ENCODE data around the gene NDUFA7. TPM values are rescaled to one million over a fixed set of nuclear protein-coding genes. Genes with fewer than 3 reads are reported as not detected.

NDUFA7 gene
- polyA plus RNA-seq, 1 donor from 2014 or later = 37.3 TPM

DNA sequence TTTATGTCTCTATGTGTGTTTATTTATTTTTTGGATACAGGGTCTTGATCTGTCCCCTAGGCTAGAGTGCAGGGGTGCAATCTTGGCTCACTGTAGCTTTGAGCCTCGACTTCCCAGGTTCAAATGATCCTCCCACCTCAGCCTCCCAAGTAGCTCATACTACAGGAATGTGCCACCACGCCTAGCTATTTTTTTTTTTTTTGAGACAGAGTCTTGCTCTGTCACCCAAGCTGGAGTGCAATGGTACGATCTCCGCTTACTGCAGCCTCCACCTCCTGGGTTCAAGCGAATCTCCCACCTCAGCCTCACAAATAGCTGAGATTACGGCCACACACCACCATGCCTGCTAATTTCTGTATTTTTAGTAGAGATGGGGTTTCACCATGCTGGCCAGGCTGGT lies 37.8 kb upstream of the NDUFA7 start:
- no peak overlapping the region for H3K4me2 ChIP-seq (ENCODE audit: low read length)
- no peaks in the 10 kb centered on the region for H4K20me1 ChIP-seq (ENCODE audit: insufficient read depth)
- H3K36me3 ChIP-seq (ENCODE audit: insufficient read depth, low read length) = no peaks in the 10 kb centered on the region
- H2AFZ ChIP-seq (ENCODE audit: low read depth, low read length) = no peak overlapping the region
- no peaks in the 10 kb centered on the region for H3K79me2 ChIP-seq (replicated peaks; ENCODE audit: insufficient read depth, low read length)
- peaks cover 22% of the 10 kb centered on the region for H3K27me3 ChIP-seq (ENCODE audit: insufficient read depth, low read depth, low read length)
- no peak overlapping the region for H3K27ac ChIP-seq (ENCODE audit: low read length)
- H3K9me2 ChIP-seq (ENCODE audit: insufficient read depth, low read length) = no peaks in the 10 kb centered on the region
- no peaks in the 10 kb centered on the region for H3F3A ChIP-seq (ENCODE audit: insufficient read depth, low read length, poor library complexity, severe bottlenecking)
- no peak for TF ChIP-seq RAD21 (conservative IDR thresholded peaks at IDR 0.05)
- TF ChIP-seq, protein P1, sequence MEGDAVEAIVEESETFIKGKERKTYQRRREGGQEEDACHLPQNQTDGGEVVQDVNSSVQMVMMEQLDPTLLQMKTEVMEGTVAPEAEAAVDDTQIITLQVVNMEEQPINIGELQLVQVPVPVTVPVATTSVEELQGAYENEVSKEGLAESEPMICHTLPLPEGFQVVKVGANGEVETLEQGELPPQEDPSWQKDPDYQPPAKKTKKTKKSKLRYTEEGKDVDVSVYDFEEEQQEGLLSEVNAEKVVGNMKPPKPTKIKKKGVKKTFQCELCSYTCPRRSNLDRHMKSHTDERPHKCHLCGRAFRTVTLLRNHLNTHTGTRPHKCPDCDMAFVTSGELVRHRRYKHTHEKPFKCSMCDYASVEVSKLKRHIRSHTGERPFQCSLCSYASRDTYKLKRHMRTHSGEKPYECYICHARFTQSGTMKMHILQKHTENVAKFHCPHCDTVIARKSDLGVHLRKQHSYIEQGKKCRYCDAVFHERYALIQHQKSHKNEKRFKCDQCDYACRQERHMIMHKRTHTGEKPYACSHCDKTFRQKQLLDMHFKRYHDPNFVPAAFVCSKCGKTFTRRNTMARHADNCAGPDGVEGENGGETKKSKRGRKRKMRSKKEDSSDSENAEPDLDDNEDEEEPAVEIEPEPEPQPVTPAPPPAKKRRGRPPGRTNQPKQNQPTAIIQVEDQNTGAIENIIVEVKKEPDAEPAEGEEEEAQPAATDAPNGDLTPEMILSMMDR (IDR thresholded peaks at IDR 0.05; ENCODE audit: poor library complexity, severe bottlenecking) = no peak
- no peak for TF ChIP-seq SMC3 (conservative IDR thresholded peaks at IDR 0.05; ENCODE audit: poor library complexity)
- TF ChIP-seq EP300 (conservative IDR thresholded peaks at IDR 0.05; ENCODE audit: poor library complexity, severe bottlenecking) = no peak
- no peak for TF ChIP-seq POLR2AphosphoS5 (IDR thresholded peaks at IDR 0.05)
- no peak for TF ChIP-seq MXI1 (conservative IDR thresholded peaks at IDR 0.05; ENCODE audit: poor library complexity, severe bottlenecking)
- TF ChIP-seq TAF1 (IDR thresholded peaks at IDR 0.05; ENCODE audit: low read depth) = no peak
- no peak for TF ChIP-seq EZH2 (IDR thresholded peaks at IDR 0.05; ENCODE audit: borderline replicate concordance, insufficient read depth, low read length, poor library complexity, severe bottlenecking)
- TF ChIP-seq, protein P2, sequence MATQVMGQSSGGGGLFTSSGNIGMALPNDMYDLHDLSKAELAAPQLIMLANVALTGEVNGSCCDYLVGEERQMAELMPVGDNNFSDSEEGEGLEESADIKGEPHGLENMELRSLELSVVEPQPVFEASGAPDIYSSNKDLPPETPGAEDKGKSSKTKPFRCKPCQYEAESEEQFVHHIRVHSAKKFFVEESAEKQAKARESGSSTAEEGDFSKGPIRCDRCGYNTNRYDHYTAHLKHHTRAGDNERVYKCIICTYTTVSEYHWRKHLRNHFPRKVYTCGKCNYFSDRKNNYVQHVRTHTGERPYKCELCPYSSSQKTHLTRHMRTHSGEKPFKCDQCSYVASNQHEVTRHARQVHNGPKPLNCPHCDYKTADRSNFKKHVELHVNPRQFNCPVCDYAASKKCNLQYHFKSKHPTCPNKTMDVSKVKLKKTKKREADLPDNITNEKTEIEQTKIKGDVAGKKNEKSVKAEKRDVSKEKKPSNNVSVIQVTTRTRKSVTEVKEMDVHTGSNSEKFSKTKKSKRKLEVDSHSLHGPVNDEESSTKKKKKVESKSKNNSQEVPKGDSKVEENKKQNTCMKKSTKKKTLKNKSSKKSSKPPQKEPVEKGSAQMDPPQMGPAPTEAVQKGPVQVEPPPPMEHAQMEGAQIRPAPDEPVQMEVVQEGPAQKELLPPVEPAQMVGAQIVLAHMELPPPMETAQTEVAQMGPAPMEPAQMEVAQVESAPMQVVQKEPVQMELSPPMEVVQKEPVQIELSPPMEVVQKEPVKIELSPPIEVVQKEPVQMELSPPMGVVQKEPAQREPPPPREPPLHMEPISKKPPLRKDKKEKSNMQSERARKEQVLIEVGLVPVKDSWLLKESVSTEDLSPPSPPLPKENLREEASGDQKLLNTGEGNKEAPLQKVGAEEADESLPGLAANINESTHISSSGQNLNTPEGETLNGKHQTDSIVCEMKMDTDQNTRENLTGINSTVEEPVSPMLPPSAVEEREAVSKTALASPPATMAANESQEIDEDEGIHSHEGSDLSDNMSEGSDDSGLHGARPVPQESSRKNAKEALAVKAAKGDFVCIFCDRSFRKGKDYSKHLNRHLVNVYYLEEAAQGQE (IDR thresholded peaks at IDR 0.05; ENCODE audit: borderline replicate concordance) = no peak
- H3K4me3 ChIP-seq (ENCODE audit: low read length) = no peak overlapping the region
- no peak overlapping the region for H3K9ac ChIP-seq (ENCODE audit: low read length)
- H3K9me3 ChIP-seq (ENCODE audit: low read length) = no peaks in the 10 kb centered on the region

DNA sequence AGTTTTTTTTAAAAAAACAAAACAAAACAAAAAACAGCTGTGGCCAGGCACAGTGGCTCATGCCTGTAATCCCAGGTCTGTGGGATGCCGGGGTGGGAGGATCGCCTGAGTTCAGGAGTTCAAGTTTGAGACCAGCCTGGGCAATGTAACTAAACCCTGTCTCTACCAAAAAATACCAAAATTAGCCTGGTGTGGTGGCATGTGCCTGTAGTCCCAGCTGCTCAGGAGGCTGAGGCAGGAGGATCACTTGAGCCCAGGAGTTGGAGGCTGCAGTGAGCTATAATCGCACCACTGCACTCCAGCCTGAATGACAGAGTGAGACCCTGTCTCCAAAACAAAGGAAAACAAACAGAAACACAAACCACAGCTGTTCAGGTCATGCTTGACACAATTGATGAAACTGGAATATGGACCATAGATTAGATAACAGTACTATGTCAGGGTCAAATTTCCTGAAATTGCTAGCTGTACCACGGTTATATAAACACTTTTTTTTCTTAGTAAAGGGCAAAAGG lies 35.9 kb upstream of the NDUFA7 start:
- no peak overlapping the region for H3K9ac ChIP-seq (ENCODE audit: low read length)
- H3K27ac ChIP-seq (ENCODE audit: low read length) = no peak overlapping the region
- peaks cover 4% of the 10 kb centered on the region for H3K27me3 ChIP-seq (ENCODE audit: insufficient read depth, low read depth, low read length)
- H3K9me3 ChIP-seq (ENCODE audit: low read length) = no peaks in the 10 kb centered on the region
- no peak overlapping the region for H2AFZ ChIP-seq (ENCODE audit: low read depth, low read length)
- TF ChIP-seq, protein P2 (IDR thresholded peaks at IDR 0.05; ENCODE audit: borderline replicate concordance) = no peak
- no peak for TF ChIP-seq POLR2AphosphoS5 (IDR thresholded peaks at IDR 0.05)
- TF ChIP-seq, protein P1 (IDR thresholded peaks at IDR 0.05; ENCODE audit: poor library complexity, severe bottlenecking) = no peak
- no peak for TF ChIP-seq RAD21 (conservative IDR thresholded peaks at IDR 0.05)
- no peak for TF ChIP-seq MXI1 (conservative IDR thresholded peaks at IDR 0.05; ENCODE audit: poor library complexity, severe bottlenecking)
- no peak for TF ChIP-seq EZH2 (IDR thresholded peaks at IDR 0.05; ENCODE audit: borderline replicate concordance, insufficient read depth, low read length, poor library complexity, severe bottlenecking)
- TF ChIP-seq EP300 (conservative IDR thresholded peaks at IDR 0.05; ENCODE audit: poor library complexity, severe bottlenecking) = no peak
- TF ChIP-seq SMC3 (conservative IDR thresholded peaks at IDR 0.05; ENCODE audit: poor library complexity) = no peak
- TF ChIP-seq TAF1 (IDR thresholded peaks at IDR 0.05; ENCODE audit: low read depth) = no peak
- no peaks in the 10 kb centered on the region for H3K9me2 ChIP-seq (ENCODE audit: insufficient read depth, low read length)
- H3K4me3 ChIP-seq (ENCODE audit: low read length) = no peak overlapping the region
- no peaks in the 10 kb centered on the region for H3K79me2 ChIP-seq (replicated peaks; ENCODE audit: insufficient read depth, low read length)
- no peaks in the 10 kb centered on the region for H4K20me1 ChIP-seq (ENCODE audit: insufficient read depth)
- H3F3A ChIP-seq (ENCODE audit: insufficient read depth, low read length, poor library complexity, severe bottlenecking) = no peaks in the 10 kb centered on the region
- H3K36me3 ChIP-seq (ENCODE audit: insufficient read depth, low read length) = no peaks in the 10 kb centered on the region
- H3K4me2 ChIP-seq (ENCODE audit: low read length) = no peak overlapping the region
